HG02973 (cell line): ENCODE measurements around the gene VEZF1.

Experiments
- ATAC-seq: cut with Tn5 transposase; IDR thresholded peaks from one replicate; pipeline ENCODE4 v1.9.1; 2021; ENCODE audit warnings: moderate library complexity; ENCODE audit not compliant: unreplicated experiment

Gene VEZF1, protein sequence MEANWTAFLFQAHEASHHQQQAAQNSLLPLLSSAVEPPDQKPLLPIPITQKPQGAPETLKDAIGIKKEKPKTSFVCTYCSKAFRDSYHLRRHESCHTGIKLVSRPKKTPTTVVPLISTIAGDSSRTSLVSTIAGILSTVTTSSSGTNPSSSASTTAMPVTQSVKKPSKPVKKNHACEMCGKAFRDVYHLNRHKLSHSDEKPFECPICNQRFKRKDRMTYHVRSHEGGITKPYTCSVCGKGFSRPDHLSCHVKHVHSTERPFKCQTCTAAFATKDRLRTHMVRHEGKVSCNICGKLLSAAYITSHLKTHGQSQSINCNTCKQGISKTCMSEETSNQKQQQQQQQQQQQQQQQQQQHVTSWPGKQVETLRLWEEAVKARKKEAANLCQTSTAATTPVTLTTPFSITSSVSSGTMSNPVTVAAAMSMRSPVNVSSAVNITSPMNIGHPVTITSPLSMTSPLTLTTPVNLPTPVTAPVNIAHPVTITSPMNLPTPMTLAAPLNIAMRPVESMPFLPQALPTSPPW

DNA sequence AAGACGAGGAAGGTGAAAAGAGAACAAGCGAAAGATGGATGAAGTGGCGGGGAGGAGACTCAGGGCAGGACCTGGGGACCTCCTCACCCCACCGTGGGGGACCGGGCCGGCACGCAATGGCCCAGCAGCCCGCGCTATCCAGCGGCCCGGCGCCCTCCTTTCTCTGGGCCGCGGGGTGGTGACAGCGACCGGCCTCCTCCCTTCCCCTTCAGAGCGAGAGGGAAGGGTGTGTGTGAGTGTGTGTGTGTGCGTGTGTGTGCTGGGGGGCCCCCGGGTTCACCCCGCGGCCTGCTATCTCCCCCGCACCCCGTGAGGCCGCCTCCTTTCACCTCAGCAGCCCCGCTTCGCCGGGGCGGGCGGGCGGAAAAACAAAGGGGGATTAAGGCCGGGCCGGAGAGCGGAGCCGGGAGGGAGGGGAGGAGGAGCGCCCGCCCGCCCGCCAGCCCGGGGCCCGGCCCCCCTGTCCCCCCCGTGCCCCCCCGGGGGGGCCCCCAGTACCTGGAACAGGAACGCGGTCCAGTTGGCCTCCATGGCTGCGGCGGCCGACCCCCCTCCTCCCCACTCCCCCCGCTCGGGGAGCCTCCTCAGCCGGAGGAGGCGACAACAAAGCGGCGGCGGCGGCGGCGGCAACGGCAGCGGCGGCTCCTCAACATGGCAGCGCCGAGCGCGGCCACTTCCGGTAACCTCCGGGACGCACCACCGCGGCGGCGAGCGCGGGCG, at the start of gene VEZF1:
TSS of gene VEZF1 (minus strand) at position 674 of the 720 bp plus-strand sequence. CDS start at position 531, 143 bp downstream.
- peak; percentile 47 for ATAC-seq

DNA sequence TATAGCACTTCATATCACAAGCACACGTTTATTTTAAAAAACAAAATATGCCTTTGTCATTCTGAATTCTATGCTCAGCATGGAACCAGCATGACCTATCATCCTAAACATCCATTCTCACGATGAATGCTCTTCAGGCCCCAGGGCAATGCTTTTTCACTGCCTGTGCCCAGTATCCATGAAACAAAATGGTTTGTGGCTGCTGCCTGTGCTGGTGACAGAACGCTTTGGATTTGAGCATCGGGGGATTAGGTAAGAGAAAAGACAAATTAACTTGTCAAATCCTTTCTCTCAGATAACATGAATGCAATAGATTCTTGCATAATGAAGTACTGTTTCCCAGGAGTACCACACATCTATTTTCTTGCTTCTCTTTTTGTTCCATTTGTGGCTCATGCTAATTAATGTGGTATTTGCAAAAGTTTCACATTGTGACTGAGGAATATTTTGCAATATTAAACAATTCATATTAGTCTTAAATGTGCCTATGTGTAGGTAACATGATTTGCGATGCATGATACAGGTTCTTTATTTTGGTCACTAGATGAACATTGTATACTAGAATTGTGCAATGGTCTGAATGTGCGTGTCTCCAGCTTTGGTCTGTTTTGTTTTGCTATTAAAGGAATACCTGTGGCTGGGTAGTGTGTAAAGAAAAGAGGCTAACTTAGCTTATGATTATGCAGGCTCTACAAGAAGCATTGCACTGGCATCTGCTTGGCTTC, 44.8 kb upstream of the VEZF1 start:
- ATAC-seq = no peak

DNA sequence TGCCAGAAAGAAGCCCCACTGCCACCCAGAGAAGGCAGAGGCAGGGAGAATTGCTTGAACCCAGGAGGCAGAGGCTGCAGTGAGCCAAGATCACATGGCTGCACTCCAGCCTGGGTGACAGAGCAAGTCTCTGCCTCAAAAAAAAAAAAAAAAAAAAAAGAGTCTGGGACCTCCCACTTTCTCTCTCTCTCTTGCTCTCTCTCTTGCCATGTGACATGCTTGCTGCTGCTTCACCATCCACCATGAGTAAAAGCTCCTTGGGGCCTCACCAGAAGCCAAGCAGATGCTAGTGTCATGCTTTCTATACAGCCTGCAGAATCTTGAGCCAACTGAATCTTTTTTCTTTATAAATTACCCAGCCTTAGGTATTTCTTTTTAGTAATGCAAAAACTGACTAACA, 40.5 kb upstream of the VEZF1 start:
- no peak for ATAC-seq

DNA sequence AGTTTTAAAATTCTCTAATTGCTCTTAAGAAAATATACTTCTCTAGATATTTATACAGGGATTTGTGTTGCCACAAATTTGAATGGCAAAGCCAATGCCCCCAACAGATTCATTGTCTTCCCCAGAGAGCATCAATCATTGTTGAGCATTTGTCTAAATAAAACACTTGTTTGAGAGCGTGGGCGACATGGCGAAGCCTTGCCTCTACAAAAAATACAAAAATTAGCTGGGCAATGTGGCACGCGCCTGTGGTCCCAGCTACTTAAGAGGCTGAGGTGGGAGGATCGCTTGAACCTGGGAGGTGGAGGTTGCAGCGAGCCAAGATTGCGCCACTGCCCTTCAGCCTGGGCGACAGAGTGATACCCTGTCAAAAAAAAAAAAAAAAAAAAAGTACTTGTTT, 32.3 kb upstream of the VEZF1 start:
- no peak for ATAC-seq

DNA sequence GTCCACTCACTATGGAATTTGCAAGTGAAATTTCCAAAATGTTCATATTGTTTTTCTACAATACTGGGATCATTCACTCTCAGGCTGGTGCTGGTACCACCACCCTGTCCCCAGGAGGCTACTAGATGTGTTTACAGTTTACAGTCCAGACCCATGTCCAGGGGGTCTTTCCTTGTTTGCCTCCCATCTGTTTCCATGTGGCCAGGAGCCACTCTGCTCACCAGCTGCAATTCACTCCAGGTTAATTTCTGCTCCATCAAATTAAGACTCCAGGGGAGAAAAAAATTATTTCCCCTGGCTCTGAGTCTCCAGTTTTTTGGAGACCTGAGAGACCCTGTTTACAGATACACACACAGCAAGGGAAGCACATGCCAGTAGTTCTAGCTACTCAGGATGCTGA, 31.5 kb upstream of the VEZF1 start:
- ATAC-seq = no peak

DNA sequence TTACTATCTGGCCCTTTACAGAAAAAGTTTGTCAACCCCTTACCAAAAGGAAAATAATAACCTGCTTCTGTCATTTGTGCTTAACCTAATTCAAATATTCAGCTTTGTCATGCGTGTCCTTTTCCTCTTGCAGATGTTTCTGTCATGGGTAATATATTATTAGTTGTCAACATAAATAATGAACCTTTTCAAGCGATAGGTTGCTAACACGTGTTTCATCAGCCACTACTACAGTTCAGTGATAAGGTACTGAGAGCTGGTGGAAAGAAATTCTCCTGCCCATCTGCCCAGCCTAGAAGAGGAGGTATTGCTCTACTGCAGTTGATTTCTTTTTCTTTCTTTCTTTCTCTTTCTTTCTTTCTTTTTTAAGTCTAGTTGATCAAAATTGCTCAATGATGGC, 31.0 kb upstream of the VEZF1 start:
- no peak for ATAC-seq

DNA sequence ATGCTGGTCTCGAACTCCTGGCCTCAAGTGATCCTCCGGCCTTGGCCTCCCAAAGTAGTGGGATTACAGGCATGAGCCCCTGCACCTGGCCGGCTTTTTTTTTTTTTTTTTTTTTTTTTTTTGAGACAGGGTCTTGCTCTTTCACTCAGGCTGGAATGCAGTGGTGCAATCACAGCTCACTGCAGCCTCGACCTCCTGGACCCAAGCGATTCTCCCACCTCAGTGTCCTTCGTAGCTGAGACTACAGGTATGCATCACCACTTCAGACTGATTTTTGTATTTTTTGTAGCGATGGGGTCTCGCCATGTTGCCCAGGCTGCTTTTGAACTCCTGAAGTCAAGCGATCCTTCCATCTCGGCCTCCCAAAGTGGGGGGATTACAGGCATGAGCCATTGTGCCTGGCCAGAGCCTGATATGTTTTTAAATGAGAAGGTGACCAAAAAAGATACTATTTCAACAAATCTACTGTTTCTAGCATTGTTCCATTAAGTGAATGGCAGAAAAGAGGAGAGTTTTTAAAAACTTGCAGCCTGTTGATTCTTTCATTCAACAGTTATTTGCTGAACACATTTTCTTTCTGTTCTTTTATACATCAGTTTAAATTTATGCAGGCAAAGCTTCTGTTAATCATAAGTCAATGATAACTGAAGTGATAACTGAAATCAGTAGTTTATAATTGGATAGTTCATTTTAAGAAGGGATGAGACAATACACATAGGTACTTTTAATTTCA, 22.2 kb upstream of the VEZF1 start:
- ATAC-seq = no peak

DNA sequence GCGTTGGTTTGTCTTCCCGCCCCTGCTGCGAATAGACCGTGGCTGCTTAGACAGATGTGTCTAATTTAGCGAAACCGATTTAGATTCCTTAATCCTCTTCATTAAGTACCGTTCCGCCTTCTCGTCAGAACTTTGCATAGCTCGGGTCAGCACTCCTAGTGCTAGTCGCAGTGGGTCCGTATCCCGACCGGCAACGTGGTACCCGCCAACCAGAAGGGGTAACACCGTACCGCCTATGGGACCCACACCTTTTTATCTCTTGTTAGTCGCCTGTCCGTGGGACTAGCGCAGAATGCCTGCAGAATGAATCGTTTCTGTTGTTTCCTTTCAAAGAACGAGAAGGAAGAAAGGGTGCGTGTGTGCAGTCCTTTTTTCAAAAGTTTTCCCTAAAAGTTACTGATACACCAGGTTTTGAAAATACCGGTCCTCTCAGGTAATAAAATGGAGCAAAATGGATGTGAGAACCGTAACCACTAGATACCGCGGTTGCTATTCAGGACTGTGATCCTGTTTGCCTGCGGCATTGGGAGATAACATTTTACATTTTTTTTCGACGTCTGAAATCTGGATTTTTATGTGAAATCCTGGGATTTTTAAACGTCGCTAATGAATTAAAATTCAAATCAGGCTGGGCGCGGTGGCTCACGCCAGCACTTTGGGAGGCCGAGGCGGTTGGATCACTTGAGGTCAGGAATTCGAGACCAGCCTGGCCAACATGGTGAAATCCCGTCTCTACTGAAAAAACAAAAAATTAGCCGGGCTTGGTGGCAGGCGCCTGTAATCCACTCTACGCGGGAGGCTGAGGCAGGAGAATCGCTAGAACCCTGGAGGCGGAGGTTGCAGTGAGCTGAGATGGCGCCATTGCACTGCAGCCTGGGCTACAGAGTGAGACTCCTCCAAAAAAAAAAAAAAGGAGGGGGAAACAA, 20.0 kb upstream of the VEZF1 start:
- peak; percentile 22 for ATAC-seq

DNA sequence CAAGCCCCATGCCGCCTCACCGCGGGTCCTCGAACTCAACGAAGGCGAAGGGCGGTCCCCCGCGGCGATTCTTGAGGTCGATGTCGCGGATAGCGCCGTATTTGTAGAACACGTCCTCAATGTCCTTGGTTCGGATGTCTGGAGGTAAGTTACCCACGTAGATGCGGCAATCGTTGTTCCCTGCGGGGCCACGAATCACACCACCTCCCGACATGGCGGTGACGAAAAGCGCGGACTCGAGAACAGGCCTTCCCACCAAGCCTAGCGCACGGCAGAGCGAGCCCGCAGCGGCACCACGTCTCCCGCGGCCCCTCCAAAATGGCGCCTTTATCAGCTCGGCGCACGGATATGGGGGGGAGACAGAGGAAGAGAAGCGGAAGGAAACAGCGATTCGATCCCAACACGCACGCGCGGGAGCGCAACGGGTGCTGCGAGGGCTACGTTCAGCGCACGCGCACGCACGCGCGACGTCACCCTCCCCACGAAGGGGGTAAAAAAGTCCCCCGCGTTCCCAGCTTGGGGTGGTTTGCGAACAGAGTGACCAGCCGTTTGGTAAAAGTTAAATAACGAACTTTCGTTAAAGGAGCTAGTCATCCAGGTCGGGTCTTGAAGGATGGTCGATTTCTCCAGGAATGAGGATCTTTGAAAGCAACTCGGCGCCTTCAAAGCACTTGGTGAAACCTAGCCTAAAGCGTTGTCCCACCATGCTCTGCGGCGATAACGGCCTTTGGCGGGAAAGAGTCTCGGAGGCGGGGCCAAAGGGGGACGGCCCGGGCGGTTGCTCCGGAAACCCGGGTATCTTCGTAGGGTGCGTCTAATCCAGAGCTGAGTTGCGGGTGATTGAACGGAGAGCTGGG, 19.1 kb upstream of the VEZF1 start, which contains the start of gene SRSF1:
TSS of gene SRSF1 (minus strand) at position 323 of the 857 bp plus-strand sequence. CDS start at position 214, 109 bp downstream.
- ATAC-seq = peak; percentile 86

DNA sequence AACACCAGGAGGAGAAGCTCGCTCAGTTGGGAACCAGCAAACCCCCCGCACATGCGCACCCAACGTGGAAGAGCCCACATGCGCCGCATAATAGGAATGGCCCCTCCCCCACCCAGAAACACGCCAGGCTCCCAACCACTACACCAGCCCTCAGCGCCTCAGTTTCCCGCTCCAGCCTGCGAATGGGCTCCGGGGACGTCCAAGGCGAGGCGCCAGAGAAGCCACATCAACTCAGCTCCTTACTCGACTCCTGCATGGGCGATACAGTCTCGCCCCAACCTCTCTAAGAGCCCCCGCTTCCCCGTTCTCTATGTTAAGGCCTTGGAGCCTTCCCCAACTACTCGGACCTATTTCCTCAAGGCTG, 18.5 kb upstream of the VEZF1 start:
- ATAC-seq = peak; percentile 7

DNA sequence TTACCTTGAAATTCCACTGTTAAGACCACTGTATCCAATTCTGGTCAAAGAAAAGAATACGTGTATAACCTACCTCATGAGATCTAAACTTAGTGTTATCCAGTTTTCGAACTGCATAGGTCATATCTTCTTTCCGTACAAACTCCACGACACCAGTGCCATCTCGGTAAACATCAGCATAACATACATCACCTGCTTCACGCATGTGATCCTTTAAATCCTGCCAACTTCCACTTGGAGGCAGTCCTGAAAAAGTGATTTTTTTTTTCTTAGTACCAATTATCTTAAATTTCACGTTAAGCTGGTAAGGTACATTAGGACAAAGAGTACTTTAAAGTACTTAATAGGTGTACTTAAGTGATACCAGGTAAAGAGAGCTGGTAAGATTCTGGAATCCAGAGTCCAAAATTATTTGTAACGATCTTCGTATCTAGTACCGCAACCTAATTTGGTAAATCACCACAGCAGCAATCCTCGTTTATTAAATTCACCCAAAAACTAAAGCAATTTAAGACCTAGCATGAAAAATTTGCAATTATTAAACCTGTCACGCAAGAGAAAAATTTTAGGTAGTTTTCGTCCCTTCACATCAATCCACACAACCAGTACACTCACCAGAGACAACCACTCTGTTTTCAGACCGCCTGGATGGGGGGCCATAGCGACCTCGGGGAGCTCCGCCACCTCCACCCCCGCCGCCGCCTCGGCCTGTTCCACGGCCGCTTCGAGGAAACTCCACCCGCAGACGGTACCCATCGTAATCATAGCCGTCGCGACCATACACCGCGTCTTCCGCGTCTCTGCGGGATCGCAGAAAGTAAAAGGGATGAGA, 17.9 kb upstream of the VEZF1 start:
- ATAC-seq = no peak

DNA sequence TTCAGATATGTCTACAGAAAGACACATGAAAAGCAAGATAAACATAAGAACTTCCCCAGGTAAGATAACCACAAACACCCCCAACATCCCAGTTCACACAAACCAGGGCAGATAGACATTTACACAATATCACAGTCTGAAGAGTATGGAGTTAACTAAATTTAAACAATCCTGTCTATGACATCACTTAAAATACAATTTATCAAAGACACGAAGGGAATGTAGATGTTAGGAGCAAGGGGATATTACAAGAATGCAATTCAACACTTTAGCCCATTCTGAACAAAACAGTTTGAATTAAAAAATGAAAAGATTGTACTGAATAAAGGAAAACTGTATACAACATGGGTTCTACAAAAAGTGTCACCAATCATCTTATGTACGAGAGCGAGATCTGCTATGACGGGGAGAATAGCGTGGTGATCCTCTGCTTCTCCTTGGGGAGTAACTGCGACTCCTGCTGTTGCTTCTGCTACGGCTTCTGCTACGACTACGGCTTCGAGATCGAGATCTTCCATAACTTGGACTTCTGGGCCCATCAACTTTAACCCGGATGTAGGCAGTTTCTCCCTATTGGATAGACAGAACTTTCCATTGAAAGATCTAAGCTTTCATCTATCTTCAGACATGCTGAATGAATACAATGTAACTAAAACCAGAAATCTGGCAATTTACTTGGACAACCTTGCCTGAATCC, 17.1 kb upstream of the VEZF1 start:
- no peak for ATAC-seq

DNA sequence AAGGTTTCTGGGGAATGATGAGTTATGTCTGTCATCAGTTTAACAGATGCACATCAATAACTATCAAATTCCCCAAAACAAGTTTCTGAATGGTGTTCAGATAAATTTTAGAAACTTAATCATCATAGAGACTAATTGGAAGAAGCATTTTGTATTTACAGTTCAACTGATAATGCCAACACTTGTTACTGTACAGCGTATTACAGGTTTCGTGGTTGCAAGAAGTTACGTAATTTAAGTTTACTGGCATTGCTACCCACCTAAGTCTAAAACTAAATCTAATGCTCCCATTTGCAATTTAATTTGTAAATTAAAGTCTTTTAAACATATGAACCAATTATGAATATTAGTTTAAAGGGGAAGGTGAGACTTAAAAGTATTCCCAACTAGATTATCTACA, 16.0 kb upstream of the VEZF1 start:
- no peak for ATAC-seq

DNA sequence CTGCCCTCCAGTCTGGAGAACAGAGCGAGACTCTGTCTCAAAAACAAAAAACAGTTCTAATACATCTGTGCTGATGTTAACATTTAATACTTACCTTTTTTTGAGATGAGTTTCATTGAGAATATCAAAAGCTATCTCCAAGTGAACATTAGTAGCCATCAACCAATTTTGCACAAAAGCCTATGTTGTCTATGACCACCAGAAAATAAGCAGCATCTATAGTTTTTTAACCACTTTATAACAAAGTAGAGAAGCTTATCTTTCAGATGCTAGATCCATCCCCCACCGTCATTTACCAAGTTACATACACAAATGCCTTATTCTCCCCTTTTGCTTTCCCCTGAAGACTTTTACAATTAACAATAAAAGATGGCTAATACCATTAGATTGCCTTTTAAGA, 14.9 kb upstream of the VEZF1 start:
- ATAC-seq = no peak

DNA sequence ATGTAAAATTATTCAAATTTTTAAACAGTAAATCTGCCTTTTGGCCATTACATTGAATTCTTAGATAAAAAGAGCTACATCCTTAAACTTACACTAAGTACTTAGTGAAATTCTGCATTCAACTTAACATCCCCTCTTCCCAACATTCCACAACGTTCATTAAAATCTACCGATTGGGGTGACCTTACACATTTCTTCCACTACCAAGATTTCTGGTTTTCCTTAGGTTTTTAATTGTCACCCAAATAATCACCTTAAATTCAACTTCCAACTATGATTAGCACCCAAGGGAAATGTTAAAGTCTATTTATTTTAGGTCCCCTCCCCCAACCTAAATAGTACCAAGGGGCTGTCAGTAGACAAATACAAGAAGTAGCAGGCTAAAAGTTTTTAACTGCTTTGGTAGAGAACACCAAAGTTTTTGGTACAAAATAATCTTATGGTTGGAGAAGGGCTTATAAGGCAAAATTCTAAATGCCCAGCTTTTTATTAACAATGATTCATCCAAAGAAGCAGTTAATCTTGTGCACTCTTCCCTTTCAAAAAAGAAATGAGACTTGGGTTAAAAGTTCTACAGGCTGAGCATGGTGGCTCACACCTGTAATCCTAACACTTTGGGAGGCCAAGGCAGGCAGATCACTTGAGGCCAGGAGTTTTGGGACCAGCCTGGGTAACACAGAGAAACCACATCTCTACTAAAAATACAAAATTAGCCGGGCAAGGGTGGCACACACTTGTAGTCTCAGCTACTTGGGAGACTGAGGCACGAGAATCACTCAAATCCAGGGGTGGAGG, 14.3 kb upstream of the VEZF1 start:
- ATAC-seq = no peak

DNA sequence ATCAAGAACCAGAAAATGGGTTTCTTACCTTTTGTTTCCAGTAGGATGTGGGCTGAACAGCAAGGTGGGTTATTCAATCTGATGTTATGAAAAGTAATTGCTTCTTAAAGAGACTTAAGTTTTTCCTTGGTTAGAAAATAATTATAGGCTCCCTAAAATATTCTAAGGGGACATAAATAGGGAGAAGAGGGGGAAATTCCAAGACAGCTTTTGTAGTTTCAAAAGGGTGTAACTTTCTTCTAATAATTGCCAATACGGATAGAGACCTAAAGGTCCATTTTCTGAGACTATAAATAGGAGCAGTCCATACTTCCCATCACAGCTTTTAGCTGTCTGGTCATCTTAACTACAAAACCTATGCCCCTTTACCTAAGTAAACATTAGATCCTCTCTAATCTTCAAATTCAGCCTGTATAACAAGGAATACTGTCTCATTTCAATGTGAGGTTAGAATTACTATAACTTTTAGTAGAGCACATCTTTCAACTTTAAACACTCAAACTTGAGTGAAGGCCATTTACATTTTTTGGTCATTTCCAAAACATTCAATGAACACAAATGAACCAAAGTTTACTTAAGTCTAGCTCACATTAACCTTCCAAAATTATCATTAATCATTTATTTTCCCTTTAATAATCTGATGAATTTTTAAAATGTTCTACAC, 13.5 kb upstream of the VEZF1 start:
- no peak for ATAC-seq
